ENCODE measurements around the gene ACSF2. TPM values are rescaled to one million over a fixed set of nuclear protein-coding genes. Genes with fewer than 3 reads are reported as not detected.

The ACSF2 gene
- total RNA-seq, 1 donor from 2014 or later = 70.4 TPM

DNA sequence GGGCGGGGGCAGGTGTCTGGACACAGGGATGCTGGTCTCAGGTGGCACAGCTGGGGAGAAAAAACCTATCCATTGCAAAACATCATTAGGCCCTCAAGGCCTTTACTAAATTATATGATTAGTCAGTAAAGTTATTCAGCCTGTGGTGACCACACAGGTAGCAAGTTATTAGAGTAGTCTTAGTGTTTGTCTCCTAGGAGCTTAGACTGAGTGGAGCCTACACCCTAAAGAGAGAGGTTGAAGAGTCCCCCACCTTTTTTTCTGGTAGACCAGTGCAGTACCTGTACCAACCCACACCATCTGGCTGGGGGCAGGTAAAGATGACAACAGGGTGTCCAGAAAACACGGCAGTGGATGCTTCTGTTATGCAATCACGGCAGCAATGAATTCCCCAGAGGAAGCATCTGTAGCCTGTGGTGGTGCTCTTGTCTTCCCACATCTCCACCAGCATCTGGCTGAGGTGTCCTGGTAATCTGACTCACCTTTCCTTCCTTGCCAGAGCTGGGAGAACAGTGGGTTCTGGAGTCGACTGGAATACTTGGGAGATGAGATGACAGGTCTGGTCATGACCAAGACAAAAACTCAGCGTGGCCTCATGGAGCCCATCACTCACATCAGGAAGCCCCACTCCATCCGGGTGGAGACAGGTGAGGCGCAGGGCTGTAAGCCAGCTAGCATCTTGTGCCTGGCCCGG, 93.3 kb downstream of the ACSF2 start:
- H3K4me3 ChIP-seq = no peak overlapping the region
- intact Hi-C loops (cut with DNase I) = no loop called here
- no peak for ATAC-seq

DNA sequence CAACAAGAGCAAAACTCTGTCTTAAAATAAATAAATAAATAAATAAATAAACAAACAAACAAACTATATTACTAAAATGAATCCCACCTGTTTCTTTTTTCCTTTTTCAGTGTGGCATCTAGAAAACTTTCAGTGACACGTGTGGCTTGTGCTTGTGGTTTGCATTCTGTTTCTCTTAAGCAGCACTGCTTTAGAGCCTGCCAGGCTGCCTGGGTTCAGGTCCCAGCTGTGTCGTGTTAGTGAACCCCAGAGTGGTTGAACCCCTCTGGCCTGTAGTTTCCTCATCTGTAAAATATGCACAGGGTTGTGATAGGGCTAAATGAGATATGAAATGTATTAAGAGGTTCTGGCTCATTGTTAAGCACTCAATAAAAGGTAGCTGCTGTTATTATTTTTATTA, 94.5 kb downstream of the ACSF2 start:
- TF ChIP-seq, protein P1, sequence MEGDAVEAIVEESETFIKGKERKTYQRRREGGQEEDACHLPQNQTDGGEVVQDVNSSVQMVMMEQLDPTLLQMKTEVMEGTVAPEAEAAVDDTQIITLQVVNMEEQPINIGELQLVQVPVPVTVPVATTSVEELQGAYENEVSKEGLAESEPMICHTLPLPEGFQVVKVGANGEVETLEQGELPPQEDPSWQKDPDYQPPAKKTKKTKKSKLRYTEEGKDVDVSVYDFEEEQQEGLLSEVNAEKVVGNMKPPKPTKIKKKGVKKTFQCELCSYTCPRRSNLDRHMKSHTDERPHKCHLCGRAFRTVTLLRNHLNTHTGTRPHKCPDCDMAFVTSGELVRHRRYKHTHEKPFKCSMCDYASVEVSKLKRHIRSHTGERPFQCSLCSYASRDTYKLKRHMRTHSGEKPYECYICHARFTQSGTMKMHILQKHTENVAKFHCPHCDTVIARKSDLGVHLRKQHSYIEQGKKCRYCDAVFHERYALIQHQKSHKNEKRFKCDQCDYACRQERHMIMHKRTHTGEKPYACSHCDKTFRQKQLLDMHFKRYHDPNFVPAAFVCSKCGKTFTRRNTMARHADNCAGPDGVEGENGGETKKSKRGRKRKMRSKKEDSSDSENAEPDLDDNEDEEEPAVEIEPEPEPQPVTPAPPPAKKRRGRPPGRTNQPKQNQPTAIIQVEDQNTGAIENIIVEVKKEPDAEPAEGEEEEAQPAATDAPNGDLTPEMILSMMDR (IDR thresholded peaks at IDR 0.05) = no peak
- no peaks in the 10 kb centered on the region for H3K9me3 ChIP-seq
- no peak overlapping the region for H3K27ac ChIP-seq
- DNase-seq (no peak), ATAC-seq (no peak)
- no peaks in the 10 kb centered on the region for H3K4me1 ChIP-seq
- no peaks in the 10 kb centered on the region for H3K27me3 ChIP-seq (ENCODE audit: low read depth)
- no peak overlapping the region for H3K4me3 ChIP-seq
- no peaks in the 10 kb centered on the region for H3K36me3 ChIP-seq
- intact Hi-C loops (cut with DNase I) = no loop called here

More for the DNA sequence above, 93.3 kb downstream of the ACSF2 start:
- H3K4me1 ChIP-seq = no peaks in the 10 kb centered on the region
- H3K27ac ChIP-seq = no peak overlapping the region
- no peaks in the 10 kb centered on the region for H3K27me3 ChIP-seq (ENCODE audit: low read depth)
- DNase-seq = no peak
- TF ChIP-seq, protein P1 (IDR thresholded peaks at IDR 0.05) = no peak
- H3K36me3 ChIP-seq = no peaks in the 10 kb centered on the region
- no peaks in the 10 kb centered on the region for H3K9me3 ChIP-seq

DNA sequence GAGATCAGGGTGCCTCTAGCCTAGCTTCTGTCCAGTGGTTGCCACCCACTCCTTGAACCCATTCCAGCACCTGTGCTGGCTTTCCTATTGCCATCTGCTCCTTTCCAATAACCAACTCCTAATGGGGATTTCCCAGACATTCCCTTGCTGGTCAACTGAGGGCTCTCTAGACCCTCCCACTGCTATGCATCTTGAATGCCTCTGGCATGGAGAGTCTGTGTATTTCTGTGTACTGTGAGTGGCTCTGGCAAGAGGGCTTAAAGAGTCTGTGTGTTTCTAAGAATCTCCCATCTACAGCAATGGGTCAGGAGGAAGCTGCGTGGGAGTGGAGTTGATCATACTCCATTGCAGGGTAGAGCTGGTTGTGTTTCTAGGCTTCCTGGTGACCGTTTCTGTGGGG, 95.5 kb downstream of the ACSF2 start:
- TF ChIP-seq, protein P1 (IDR thresholded peaks at IDR 0.05) = no peak
- no peak for DNase-seq
- H3K4me3 ChIP-seq = no peak overlapping the region
- no peaks in the 10 kb centered on the region for H3K27me3 ChIP-seq (ENCODE audit: low read depth)
- H3K36me3 ChIP-seq = no peaks in the 10 kb centered on the region
- ATAC-seq = no peak
- no peaks in the 10 kb centered on the region for H3K4me1 ChIP-seq
- intact Hi-C loops (cut with DNase I) = no loop called here
- H3K9me3 ChIP-seq = no peaks in the 10 kb centered on the region
- H3K27ac ChIP-seq = no peak overlapping the region

DNA sequence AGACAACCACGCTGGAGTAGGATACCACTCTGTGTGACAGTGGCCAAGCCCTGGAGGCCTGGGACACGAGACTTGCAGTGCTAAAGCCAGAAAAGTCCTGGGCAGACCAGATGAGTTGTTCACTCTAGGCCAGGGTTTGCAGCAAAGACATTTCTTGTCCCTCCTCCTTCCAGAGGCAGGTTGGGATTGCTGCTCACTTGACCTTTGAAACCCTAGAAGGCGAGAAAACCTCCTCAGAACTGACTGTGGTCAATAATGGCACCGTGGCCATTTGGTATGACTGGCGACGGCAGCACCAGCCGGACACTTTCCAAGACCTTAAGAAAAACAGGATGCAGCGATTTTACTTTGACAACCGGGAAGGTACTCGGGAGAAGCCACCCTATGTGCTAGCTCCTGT, 96.7 kb downstream of the ACSF2 start:
- ATAC-seq = no peak
- intact Hi-C loops (cut with DNase I) = no loop called here
- Histone ChIP-seq H3K27ac (no peak overlapping the region), H3K27me3 (ENCODE audit: low read depth) (no peaks in the 10 kb centered on the region), H3K4me3 (no peak overlapping the region), H3K36me3 (no peaks in the 10 kb centered on the region), H3K9me3 (no peaks in the 10 kb centered on the region), H3K4me1 (no peaks in the 10 kb centered on the region)
- DNase-seq = no peak
- TF ChIP-seq, protein P1 (IDR thresholded peaks at IDR 0.05) = no peak

DNA sequence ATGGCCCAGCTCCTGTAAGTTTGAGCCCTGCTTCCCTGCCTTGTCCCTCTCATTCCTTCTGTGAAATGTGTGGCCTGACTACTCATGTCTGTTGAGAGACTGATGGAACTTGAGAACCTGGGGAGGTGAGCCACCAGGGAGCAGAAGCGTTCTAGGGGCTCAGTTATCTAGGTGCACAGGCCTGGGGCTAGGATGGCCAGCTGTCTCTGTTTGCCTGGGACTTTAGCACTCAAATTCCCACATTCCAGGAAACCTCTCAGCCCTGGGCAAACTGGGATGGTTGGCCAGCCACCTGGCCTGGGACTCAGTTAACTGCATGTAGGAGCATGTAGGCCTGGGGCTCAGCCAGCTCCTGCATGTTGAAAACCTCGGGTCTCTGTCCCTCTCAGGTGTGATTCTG, 97.2 kb downstream of the ACSF2 start:
- TF ChIP-seq, protein P1 (IDR thresholded peaks at IDR 0.05) = no peak
- no peaks in the 10 kb centered on the region for H3K36me3 ChIP-seq
- H3K4me1 ChIP-seq = no peaks in the 10 kb centered on the region
- no peaks in the 10 kb centered on the region for H3K27me3 ChIP-seq (ENCODE audit: low read depth)
- DNase-seq (no peak), ATAC-seq (no peak)
- H3K27ac ChIP-seq = no peak overlapping the region
- no peak overlapping the region for H3K4me3 ChIP-seq
- H3K9me3 ChIP-seq = no peaks in the 10 kb centered on the region
- intact Hi-C loops (cut with DNase I) = no loop called here

Other genes with a start within 250 kb of the ACSF2 start
- gene COL1A1, start 224.6 kb upstream of the ACSF2 start, total RNA-seq = 142 TPM
- 9.2 TPM for gene TMEM92, start 151.8 kb upstream of the ACSF2 start, total RNA-seq
- gene XYLT2, start 80.1 kb upstream of the ACSF2 start, total RNA-seq = 19.3 TPM
- 43.9 TPM for gene MRPL27, start 53.0 kb upstream of the ACSF2 start, total RNA-seq
- 1.8 TPM for gene EME1, start 53.0 kb upstream of the ACSF2 start, total RNA-seq
- 55.5 TPM for gene LRRC59, start 28.7 kb upstream of the ACSF2 start, total RNA-seq
- not detected for gene CHAD, start 42.7 kb downstream of the ACSF2 start, total RNA-seq
- gene RSAD1, start 52.6 kb downstream of the ACSF2 start, total RNA-seq = 29.2 TPM
- 3.8 TPM for gene MYCBPAP, start 82.2 kb downstream of the ACSF2 start, total RNA-seq
- gene EPN3, start 106.5 kb downstream of the ACSF2 start, total RNA-seq = 1.5 TPM
- 29.7 TPM for gene SPATA20, start 121.0 kb downstream of the ACSF2 start, total RNA-seq
- gene CACNA1G, start 134.5 kb downstream of the ACSF2 start, total RNA-seq = 0.21 TPM
- 41.7 TPM for gene ABCC3, start 208.7 kb downstream of the ACSF2 start, total RNA-seq

All from lower lobe of right lung (tissue), 2 donors.